ENCODE measurements around the gene PLCB1. TPM values are rescaled to one million over a fixed set of nuclear protein-coding genes. Genes with fewer than 3 reads are reported as not detected.

Gene PLCB1
- polyA plus RNA-seq, 3 donors, result 36.5 to 51.1 (median 46.4) TPM

GRCh38 chr20:8306937-8307336, 174.9 kb downstream of the PLCB1 start:
- no peak for DNase-seq (ENCODE audit: extremely low read depth in 1 of 11, low read depth in 9 of 11, low spot score in 4 of 11)

- no peak for DNase-seq (ENCODE audit: extremely low read depth in 1 of 11, low read depth in 9 of 11, low spot score in 4 of 11)
Measured at GRCh38 chr20:8309634-8310033, 177.6 kb downstream of the PLCB1 start.

- DNase-seq (ENCODE audit: extremely low read depth in 1 of 11, low read depth in 9 of 11, low spot score in 4 of 11), result no peak
Measured at GRCh38 chr20:8310618-8311017, 178.6 kb downstream of the PLCB1 start.

- no peak for DNase-seq (ENCODE audit: extremely low read depth in 1 of 11, low read depth in 9 of 11, low spot score in 4 of 11)
Measured at GRCh38 chr20:8313073-8313472, 181.0 kb downstream of the PLCB1 start.

- DNase-seq (ENCODE audit: extremely low read depth in 1 of 11, low read depth in 9 of 11, low spot score in 4 of 11), result no peak
Measured at GRCh38 chr20:8315639-8316573, 183.8 kb downstream of the PLCB1 start.

GRCh38 chr20:8317448-8317847, 185.4 kb downstream of the PLCB1 start:
- no peak for DNase-seq (ENCODE audit: extremely low read depth in 1 of 11, low read depth in 9 of 11, low spot score in 4 of 11)

- DNase-seq (ENCODE audit: extremely low read depth in 1 of 11, low read depth in 9 of 11, low spot score in 4 of 11), result no peak
Measured at GRCh38 chr20:8318965-8319625, 187.0 kb downstream of the PLCB1 start.

GRCh38 chr20:8320306-8320705, 188.2 kb downstream of the PLCB1 start:
- DNase-seq (ENCODE audit: extremely low read depth in 1 of 11, low read depth in 9 of 11, low spot score in 4 of 11), result no peak

- no peak for DNase-seq (ENCODE audit: extremely low read depth in 1 of 11, low read depth in 9 of 11, low spot score in 4 of 11)
Measured at GRCh38 chr20:8321001-8321400, 188.9 kb downstream of the PLCB1 start.

- DNase-seq (ENCODE audit: extremely low read depth in 1 of 11, low read depth in 9 of 11, low spot score in 4 of 11), result no peak
Measured at GRCh38 chr20:8322662-8323217, 190.7 kb downstream of the PLCB1 start.

GRCh38 chr20:8326191-8326590, 194.1 kb downstream of the PLCB1 start:
- DNase-seq (ENCODE audit: extremely low read depth in 1 of 11, low read depth in 9 of 11, low spot score in 4 of 11), result no peak

- DNase-seq (ENCODE audit: extremely low read depth in 1 of 11, low read depth in 9 of 11, low spot score in 4 of 11), result no peak
Measured at GRCh38 chr20:8326899-8327298, 194.8 kb downstream of the PLCB1 start.

GRCh38 chr20:8328189-8328588, 196.1 kb downstream of the PLCB1 start:
- DNase-seq (ENCODE audit: extremely low read depth in 1 of 11, low read depth in 9 of 11, low spot score in 4 of 11), result no peak

GRCh38 chr20:8330319-8330784, 198.3 kb downstream of the PLCB1 start:
- no peak for DNase-seq (ENCODE audit: extremely low read depth in 1 of 11, low read depth in 9 of 11, low spot score in 4 of 11)

GRCh38 chr20:8330785-8331695, 199.0 kb downstream of the PLCB1 start:
- no peak for DNase-seq (ENCODE audit: extremely low read depth in 1 of 11, low read depth in 9 of 11, low spot score in 4 of 11)

- no peak for DNase-seq (ENCODE audit: extremely low read depth in 1 of 11, low read depth in 9 of 11, low spot score in 4 of 11)
Measured at GRCh38 chr20:8331740-8332412, 199.8 kb downstream of the PLCB1 start.

- DNase-seq (ENCODE audit: extremely low read depth in 1 of 11, low read depth in 9 of 11, low spot score in 4 of 11), result no peak
Measured at GRCh38 chr20:8334641-8335040, 202.6 kb downstream of the PLCB1 start.

GRCh38 chr20:8335059-8335458, 203.0 kb downstream of the PLCB1 start:
- DNase-seq (ENCODE audit: extremely low read depth in 1 of 11, low read depth in 9 of 11, low spot score in 4 of 11), result no peak

Measured in renal cortex interstitium (tissue), 11 donors.